Heart left ventricle (tissue), 16 donors: ENCODE measurements around the gene ANGPTL2. TPM values are rescaled to one million over a fixed set of nuclear protein-coding genes. Genes with fewer than 3 reads are reported as not detected.

Experiments used
- ATAC-seq, 4 donors: fragments of 200-7000 bp; cut with Tn5 transposase; one replicate each; pipeline ENCODE4 v1.9.1; 2020 to 2022; ENCODE audit warnings: moderate library complexity in 4 of 4, mild to moderate bottlenecking in 3 of 4, moderate number of reproducible peaks in 1 of 4
- DNase-seq, 5 donors: peaks; one replicate each; pipeline ENCODE4 v3.0.0-alpha.2; 2020
- H3K27ac ChIP-seq, 12 donors: fragments of 200-600 bp; sonication (generic) in 4 of 12; one replicate each; pipeline versions ENCODE4 v1.5.0 to v1.8.0; 2016 to 2022; ENCODE audit warnings: mild to moderate bottlenecking in 2 of 12
- H3K27me3 ChIP-seq, 9 donors: fragments of 200-600 bp; sonication (generic) in 2 of 9; one replicate each; pipeline versions ENCODE4 v1.5.1 to v1.8.0; 2016 to 2022; ENCODE audit warnings: mild to moderate bottlenecking in 3 of 9
- H3K36me3 ChIP-seq, 9 donors: fragments of 200-600 bp; sonication (generic) in 2 of 9; one replicate each; pipeline versions ENCODE4 v1.5.0 to v1.8.0; 2018 to 2022; ENCODE audit warnings: mild to moderate bottlenecking in 2 of 9
- H3K4me1 ChIP-seq, 12 donors: fragments of 200-600 bp; sonication (generic) in 4 of 12; one replicate each; pipeline versions ENCODE4 v1.5.0 to v1.8.0; 2016 to 2022; ENCODE audit warnings: mild to moderate bottlenecking in 3 of 12
- H3K4me3 ChIP-seq, 12 donors: fragments of 200-600 bp; sonication (generic) in 4 of 12; one replicate each; pipeline versions ENCODE4 v1.5.0 to v1.8.0; 2017 to 2022; ENCODE audit warnings: mild to moderate bottlenecking in 9 of 12, moderate library complexity in 4 of 12
- H3K9me3 ChIP-seq, 12 donors: fragments of 200-600 bp; sonication (generic) in 4 of 12; one replicate each; pipeline versions ENCODE4 v1.5.0 to v1.8.0; 2016 to 2022; ENCODE audit warnings: mild to moderate bottlenecking in 1 of 12
- CTCF ChIP-seq, 12 donors: fragments of 200-600 bp; sonication (generic) in 4 of 12; IDR thresholded peaks; one replicate each; pipeline versions ENCODE4 v1.5.0 to v1.8.0; 2018 to 2022; ENCODE audit warnings: antibody characterized with exemption in 12 of 12, mild to moderate bottlenecking in 5 of 12
- POLR2A ChIP-seq, 2 donors: fragments of 450-650 bp; IDR thresholded peaks; one replicate each; pipeline ENCODE4 v1.6.1; 2017; ENCODE audit warnings: antibody characterized with exemption in 2 of 2, mild to moderate bottlenecking in 2 of 2, moderate library complexity in 2 of 2
- WGBS, 4 donors: extraction: QIAGEN DNeasy Blood & Tissue Kit in 2 of 4; methylation state at CpG; one replicate each; pipeline versions ENCODE4 v1.1.5 to v1.1.7; 2013 to 2018; 5-methylcytosine and 5-hydroxymethylcytosine counted together
- intact Hi-C, 10 donors: fragments of 100-400 bp; cut with DNase I; formaldehyde crosslinking; loops; one replicate each; pipeline versions ENCODE4 v1.11.1 to v1.14.2; 2022
- polyA plus RNA-seq, 2 donors: library from polyadenylated mRNA; stranded (reverse); fragments of 200-250 nt; gene quantifications; one replicate each; pipeline ENCODE4 v1.2.3, GENCODE V29; 2013
- total RNA-seq, 9 donors: library from RNA; depleted of rRNA in 2 of 9; stranded (reverse); fragments of >200 nt in 2 of 9; fragmentation: NEBNext Ultra II Directional in 3 of 9; extraction: Animal tissue kit (Norgen Biotek cat#: 25700) in 3 of 9; gene quantifications; one replicate each; pipeline versions ENCODE4 v1.1.0 to v1.2.4, GENCODE V29; 2016 to 2023
- donor health status: ischemic (EF 13 %, LVEDD 7.1; RV severe dilation, severe dysfunction).
- donor health status: healthy with polysubstance abuse.
- donor health status: DM: no; HTN: yes; CAD: no.
- donor health status: DM: no; HTN: no; CAD: no.
- donor health status: ischemic (EF 25% LVEDD 6.9; RV normal size, moderate dysfunction).
- donor health status: ischemic (EF 25% LVEDD 5.7; RV mildly dilated, moderate dysfunction).
- donor health status: healthy.
- donor health status: DM: yes; HTN: yes; CAD: no.
- donor health status: ischemic (EF 35%, LVEDD 5.7; RV mildly dilated, moderate dysfunction).
- donor health status: nonischemic (EF 11% LVEDD 7.7; RV severe dilation, severe dysfunction).
- donor health status: DM: yes; HTN: yes; CAD: no.
- donor health status: PGD.
- donor health status: ischemic (EF 29% LVEDD 5.4; RV normal size, mild dysfunction).
- donor health status: nonischemic (EF 23%, LVEDD 6.1; RV moderate dilation, normal function).

The ANGPTL2 gene
- total and polyA plus RNA-seq, 11 donors, result 17.0 to 92.5 (median 45.8) TPM

GRCh38 chr9:127059765-127060361 lies 62.6 kb downstream of the ANGPTL2 start:
- no peak overlapping the region for H3K4me3 ChIP-seq
- H3K27ac ChIP-seq, result peak overlapping the region in 3 of 12 donors; percentile 9 to 42 (median 32)
- WGBS, 4 donors, result 74 to 81% (median 76%) methylated on average over 4 of the region's 4 CpGs
- peaks cover 0 to 52% (median 28%) of the 10 kb centered on the region in 12 donors for H3K4me1 ChIP-seq
- no peaks in the 10 kb centered on the region for H3K9me3 ChIP-seq
- no peaks in the 10 kb centered on the region for H3K36me3 ChIP-seq
- ATAC-seq, result peak in 1 of 4 donors; percentile 27
- no peak for DNase-seq
- intact Hi-C loops, result loop anchor here in 1 of 10 donors (10.0 kb wide), 1 partner anchor 135 kb away; no protein-coding TSS in a partner anchor
- TF ChIP-seq CTCF (IDR thresholded peaks at IDR 0.05), result no peak
- no peak for TF ChIP-seq POLR2A (IDR thresholded peaks at IDR 0.05)
- H3K27me3 ChIP-seq, result no peaks in the 10 kb centered on the region

GRCh38 chr9:127059030-127059429 lies 63.4 kb downstream of the ANGPTL2 start:
- H3K4me3 ChIP-seq, result no peak overlapping the region
- no peaks in the 10 kb centered on the region for H3K9me3 ChIP-seq
- 89 to 96% (median 93%) methylated on average over 2 of the region's 2 CpGs for WGBS, 4 donors
- H3K27me3 ChIP-seq, result no peaks in the 10 kb centered on the region
- peaks cover 0 to 60% (median 29%) of the 10 kb centered on the region in 12 donors for H3K4me1 ChIP-seq
- H3K36me3 ChIP-seq, result no peaks in the 10 kb centered on the region
- TF ChIP-seq POLR2A (IDR thresholded peaks at IDR 0.05) (no peak), CTCF (IDR thresholded peaks at IDR 0.05) (no peak)
- ATAC-seq (no peak), DNase-seq (no peak)
- peak overlapping the region in 1 of 12 donors; percentile 68 for H3K27ac ChIP-seq
- intact Hi-C loops, result loop anchor here in 1 of 10 donors (10.0 kb wide), 1 partner anchor 136 kb away; no protein-coding TSS in a partner anchor

- intact Hi-C loops, result loop anchor here in 1 of 10 donors (10.0 kb wide), 1 partner anchor 136 kb away; no protein-coding TSS in a partner anchor
- DNase-seq, result no peak
- Histone ChIP-seq H3K9me3 (no peaks in the 10 kb centered on the region), H3K4me3 (no peak overlapping the region), H3K27me3 (no peaks in the 10 kb centered on the region), H3K36me3 (no peaks in the 10 kb centered on the region), H3K4me1 (peaks cover 0 to 64% (median 32%) of the 10 kb centered on the region in 12 donors), H3K27ac (peak overlapping the region in 1 of 12 donors; percentile 68)
- no peak for TF ChIP-seq POLR2A (IDR thresholded peaks at IDR 0.05)
- no peak for TF ChIP-seq CTCF (IDR thresholded peaks at IDR 0.05)
- WGBS, 4 donors, result 92 to 96% (median 95%) methylated on average over 4 of the region's 4 CpGs
- ATAC-seq, result no peak
Observed at GRCh38 chr9:127058645-127059021, 63.8 kb downstream of the ANGPTL2 start.

GRCh38 chr9:127058011-127058644 lies 64.3 kb downstream of the ANGPTL2 start:
- peak; percentile 49 to 80 (median 59) for ATAC-seq
- Histone ChIP-seq H3K27ac (peak overlapping the region in 10 of 12 donors; percentile 15 to 77 (median 59)), H3K36me3 (no peaks in the 10 kb centered on the region), H3K9me3 (no peaks in the 10 kb centered on the region), H3K27me3 (no peaks in the 10 kb centered on the region), H3K4me1 (peaks cover 0 to 69% (median 37%) of the 10 kb centered on the region in 12 donors), H3K4me3 (no peak overlapping the region)
- TF ChIP-seq CTCF (IDR thresholded peaks at IDR 0.05), result no peak
- no peak for TF ChIP-seq POLR2A (IDR thresholded peaks at IDR 0.05)
- DNase-seq, result peak in 1 of 5 donors; percentile 69
- intact Hi-C loops, result loop anchor here in 1 of 10 donors (10.0 kb wide), 1 partner anchor 137 kb away; no protein-coding TSS in a partner anchor
- WGBS, 4 donors, result 65 to 74% (median 71%) methylated on average over 7 of the region's 7 CpGs
